ENCODE data around the gene CIDEB.
A peak's percentile ranks its signal among the peaks of the same experiment; 100 is the strongest.
"Not testable (repeated sequence)": the region's sequence is repeated elsewhere in the genome, so short reads cannot be mapped to it uniquely, and the experiment has no call there.

The CIDEB gene

DNA sequence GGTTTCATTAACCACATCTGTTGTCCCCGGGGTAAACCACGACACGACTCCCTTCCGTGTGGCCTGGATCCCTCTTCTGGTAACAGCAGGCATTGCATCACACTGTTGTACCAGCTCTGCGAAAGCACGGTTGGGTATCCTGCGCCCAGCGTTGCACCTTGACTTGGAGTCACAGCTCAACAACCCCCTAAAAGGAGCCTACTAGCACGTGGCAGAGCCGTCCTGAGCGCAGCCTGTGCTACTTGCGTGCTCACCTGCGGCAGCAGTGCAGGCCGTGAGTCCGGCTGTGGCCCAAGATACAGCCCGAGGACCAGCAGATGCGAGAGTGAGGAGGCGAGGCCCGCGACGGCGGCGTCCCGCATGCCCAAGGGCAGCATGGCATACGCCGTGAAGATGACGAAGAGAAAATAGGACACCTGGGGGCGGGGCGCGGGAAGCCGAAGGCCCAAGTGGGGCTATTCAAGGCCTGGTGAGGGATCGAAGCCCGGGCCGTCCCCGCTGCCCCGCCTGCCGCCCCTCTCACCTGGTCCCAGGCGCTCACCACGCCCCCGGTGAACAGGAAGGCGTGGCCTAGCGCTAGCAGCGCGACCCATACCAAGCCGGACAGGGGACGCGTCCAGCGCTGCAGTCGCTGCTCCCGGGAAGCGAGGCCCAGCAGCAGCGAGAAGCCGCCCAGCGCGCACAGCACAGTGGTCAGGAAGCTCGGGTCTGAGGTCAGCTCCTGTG is 24.7 kb upstream of the CIDEB start:
- peak; percentile 87 for DNase-seq (ENCODE audit: low spot score)

- DNase-seq (ENCODE audit: low spot score) = no peak
Observed at GRCh38 chr14:24331731-24332267, 24.0 kb upstream of the CIDEB start.

DNA sequence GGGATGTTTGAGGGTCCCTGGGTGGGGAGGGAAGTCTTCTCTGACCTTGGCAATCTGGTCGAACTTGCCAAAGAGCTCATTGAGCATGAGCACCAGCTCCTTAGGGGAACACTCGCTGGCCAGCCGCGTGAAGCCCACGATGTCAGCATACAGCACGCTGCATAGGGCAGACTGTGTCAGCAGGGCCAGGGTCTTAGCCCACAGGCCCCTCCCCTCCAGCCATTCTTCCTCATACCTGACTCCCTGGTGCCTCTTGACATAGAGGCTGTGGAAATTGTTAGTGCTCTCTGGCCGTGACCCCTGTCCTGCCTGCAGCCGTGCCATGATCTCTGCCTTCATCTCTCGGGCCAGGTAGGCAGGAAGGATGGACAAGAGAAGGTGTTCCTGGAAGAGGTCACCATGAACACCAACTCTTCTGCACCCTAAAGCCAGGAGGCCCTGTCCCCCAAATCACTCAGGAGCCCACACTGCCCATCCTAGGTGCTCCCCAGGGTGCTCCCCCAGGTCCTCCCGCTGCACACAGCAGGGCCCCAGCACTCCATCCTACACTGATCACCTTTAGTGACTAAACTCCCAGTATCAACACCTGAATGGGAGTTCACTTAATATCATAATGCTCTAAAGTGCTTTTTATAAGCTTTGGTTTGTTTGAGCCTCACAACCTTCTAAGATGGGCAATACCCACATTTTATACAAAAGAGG is 23.3 kb upstream of the CIDEB start:
- DNase-seq (ENCODE audit: low spot score) = no peak

DNA sequence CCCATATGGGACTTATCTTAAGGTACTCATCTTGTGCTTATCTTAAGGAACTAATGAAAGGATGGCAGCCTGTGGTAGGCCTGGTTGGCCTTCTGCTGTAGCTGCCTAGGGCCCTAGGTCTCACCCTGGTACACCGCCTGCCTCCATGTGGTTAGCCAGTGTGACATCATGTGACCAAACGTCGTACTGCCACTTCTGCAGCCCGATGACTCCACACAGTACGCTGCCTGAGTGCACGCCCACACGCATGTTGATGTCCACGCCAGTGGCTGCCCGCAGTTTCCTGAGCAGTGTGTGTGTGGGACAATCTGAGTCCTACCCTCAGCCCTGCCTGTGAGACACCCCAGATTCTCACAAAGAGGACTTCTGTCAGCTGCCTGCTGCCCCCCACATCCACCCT is 22.0 kb upstream of the CIDEB start:
- DNase-seq (ENCODE audit: low spot score) = no peak

- no peak for DNase-seq (ENCODE audit: low spot score)
Observed at GRCh38 chr14:24329073-24329663, 21.4 kb upstream of the CIDEB start.

DNA sequence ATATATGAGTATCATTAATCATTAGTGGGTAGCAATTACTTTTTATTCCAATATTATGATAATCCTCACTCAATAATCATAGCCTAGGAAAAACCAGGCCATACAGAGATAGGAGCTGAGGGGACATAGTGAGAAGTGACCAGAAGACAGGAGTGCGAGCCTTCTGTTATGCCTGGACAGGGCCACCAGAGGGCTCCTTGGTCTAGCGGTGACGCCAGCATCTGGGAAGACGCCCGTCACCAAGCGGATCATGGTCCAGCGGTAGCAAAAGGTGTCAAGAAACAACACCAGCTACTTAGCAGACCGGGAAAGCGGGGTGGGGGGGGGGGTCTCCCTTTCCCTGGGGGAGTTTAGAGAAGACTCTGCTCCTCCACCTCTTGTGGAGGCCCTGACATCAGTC is 20.1 kb upstream of the CIDEB start:
- DNase-seq (ENCODE audit: low spot score) = not testable (repeated sequence)

DNA sequence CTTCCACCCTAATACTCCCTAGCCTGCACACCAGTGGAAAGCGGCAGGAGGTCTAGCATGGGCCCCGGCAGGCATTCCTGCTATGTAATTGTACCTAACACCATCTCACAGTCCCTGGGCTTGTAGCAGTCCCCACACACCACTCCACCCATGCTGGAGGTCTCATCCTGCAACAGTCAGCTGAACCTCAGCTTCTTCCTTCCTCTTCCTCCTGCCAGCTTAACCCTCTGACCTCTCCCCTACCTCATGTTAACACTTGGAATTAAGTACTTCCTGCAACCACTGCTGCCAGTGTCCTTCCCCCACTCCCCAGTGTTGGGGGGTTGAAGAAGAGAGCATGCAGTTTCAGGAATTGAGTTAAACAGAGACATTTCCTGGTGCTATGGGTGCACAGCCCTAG is 19.5 kb upstream of the CIDEB start:
- DNase-seq (ENCODE audit: low spot score) = no peak

GRCh38 chr14:24325963-24326362 is 18.2 kb upstream of the CIDEB start:
- no peak for DNase-seq (ENCODE audit: low spot score)

DNA sequence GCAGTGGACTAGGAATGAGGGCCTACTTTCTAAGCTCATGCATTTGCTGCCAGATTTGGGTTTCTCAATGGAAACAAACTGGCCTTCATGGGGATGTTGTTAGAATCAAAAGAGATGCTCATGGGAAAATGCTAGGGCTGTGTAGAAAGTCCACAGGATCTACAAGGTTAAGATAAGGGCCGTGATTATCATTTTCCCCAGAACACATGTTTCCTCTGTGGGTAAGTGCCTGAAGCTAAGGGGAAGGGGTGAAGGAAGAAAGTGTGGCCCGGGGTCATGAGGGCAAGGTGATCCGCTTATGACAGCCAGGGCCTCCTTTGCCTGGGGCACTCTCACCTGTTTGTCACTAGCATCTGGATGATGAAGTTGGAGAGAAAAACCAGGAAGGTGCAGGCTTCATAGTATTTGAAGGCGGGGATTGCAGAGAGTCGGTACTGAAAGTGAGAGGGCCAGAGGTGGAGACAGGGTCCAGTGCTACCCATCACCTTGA is 17.3 kb upstream of the CIDEB start:
- DNase-seq (ENCODE audit: low spot score) = no peak

DNA sequence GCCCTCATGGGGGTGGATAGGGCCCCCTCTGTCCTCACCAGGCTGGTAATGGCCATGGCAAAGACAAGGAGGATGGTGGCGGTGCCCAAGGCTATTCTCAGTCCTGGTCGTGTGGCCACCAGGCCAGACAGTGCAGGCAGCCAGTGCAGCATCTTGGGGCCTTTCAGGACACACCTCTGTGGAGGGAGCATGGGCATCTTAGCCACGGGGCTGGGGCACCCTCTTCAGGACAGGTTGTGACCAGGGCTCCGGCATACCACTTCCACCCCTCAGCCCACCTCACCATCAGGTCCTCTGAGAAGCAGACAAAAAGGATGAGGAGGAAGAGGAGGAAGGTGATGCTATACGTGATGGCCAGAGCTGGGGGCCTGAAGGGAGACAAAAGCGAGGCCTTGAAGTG is 16.2 kb upstream of the CIDEB start:
- no peak for DNase-seq (ENCODE audit: low spot score)

- DNase-seq (ENCODE audit: low spot score) = no peak
Observed at GRCh38 chr14:24323341-24323740, 15.6 kb upstream of the CIDEB start.

GRCh38 chr14:24322672-24323071 is 14.9 kb upstream of the CIDEB start:
- no peak for DNase-seq (ENCODE audit: low spot score)

GRCh38 chr14:24321212-24321975 is 13.6 kb upstream of the CIDEB start:
- no peak for DNase-seq (ENCODE audit: low spot score)

DNA sequence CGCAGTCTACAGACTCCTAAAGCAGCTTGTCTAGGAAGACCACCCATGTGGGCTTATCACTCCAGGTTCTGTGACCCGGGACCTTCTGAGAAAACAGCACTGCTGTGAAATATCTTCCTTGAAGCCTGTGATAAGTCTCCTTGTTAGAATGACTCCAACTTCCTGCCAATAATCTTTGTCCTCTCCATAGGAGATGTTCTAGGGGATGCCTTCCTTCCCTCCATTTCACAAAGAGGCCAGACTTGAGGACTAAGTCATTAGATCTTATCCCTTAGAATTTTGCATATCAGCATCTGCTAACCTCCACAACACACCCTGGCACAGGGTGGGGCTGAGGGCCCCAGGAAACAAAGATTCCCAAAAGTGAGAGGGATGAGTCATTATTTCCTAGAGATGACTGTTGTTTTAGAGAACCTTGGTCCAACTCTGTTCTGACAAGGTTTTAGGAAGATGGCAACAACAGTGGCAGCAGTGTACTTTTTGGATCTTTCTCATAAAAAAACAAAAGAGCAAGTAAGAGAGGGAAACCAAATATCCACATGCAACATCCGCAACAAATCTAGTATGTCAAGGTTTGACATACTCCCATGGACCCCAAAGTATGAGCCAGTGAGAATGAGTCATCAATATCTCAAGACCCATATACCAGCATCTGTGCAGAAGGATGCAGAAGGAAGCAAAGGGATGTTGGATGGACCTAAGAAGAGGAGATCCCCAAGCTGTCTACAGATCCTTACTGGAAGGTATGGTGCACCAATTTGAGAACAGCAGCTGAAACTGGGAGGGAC is 9.6 kb upstream of the CIDEB start:
- peak; percentile 50 for DNase-seq (ENCODE audit: low spot score)

DNA sequence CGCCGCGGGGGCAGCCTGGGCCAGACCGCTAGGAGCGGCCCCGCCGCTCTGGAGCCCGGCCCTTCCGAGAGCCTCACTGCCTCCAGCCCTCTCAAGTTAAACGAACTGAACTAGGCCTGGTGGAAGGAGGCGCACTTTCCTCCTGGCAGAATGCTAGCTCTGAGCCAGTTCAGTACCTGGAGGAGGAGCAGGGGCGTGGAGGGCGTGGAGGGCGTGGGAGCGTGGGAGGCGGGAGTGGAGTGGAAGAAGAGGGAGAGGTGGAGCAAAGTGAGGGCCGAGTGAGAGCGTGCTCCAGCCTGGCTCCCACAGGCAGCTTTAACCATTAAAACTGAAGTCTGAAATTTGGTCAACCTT is 8.8 kb upstream of the CIDEB start:
- DNase-seq (ENCODE audit: low spot score) = no peak

- no peak for DNase-seq (ENCODE audit: low spot score)
Observed at GRCh38 chr14:24315807-24316596, 8.2 kb upstream of the CIDEB start.

DNA sequence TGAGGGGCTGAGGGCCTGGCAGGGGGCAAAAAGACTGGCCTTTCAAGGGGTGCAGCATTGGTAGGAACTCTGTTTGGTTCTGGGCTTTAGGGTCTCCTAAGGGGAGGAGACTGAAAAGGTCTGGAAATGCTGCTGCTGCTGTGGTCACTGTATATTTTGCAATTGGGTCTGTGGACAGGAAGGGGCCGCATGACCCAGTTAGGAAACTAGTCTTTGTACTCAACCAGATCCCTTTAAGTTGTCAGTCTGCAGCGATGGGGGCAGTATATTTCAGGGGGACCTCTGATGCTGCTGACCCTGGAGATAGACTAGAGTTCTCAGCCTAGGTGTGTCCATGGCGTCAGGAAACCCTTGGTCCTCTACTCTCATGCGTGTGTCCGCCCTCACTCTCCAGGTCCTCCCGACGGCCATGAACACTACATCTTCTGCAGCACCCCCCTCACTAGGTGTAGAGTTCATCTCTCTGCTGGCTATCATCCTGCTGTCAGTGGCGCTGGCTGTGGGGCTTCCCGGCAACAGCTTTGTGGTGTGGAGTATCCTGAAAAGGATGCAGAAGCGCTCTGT is 7.5 kb upstream of the CIDEB start:
- DNase-seq (ENCODE audit: low spot score) = no peak

DNA sequence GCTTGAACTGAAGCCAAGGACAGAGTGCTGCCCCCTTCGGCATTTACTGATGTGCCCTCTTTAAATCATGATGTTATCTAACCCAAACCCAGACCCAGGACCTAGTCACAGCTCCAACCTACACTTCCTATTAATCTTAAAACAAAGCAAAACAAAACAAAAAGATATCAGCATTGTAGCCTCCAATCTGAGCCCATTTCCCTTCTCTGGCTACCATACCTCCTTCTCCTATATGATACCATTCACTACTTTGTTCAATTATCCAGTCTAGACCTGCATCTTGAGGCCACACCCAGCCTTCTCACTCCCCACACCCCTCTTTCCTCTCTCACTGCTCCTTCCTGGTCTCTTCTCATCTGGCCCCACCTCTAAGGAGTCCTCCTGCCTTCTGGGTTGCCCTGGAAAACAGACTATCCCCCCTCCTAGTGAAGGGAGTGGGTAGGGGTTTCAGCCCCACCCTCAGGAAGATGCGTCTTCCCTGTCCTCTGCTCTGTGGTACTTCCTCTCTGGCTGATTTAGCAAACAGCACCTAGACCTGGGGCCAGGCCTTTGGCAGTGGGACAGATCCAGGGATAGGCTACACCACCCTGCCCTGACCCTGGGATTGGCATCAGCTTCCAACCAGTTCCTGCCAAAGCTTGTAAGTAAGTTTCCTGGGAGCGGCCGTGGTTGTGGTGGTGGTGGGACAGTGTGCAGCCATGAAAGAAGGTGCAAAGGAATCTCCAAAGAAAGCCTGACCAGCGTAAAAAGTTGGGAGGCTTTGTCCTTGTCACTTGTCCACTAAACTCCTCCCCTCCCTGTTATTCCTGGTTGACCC is 6.8 kb upstream of the CIDEB start:
- DNase-seq (ENCODE audit: low spot score) = no peak

DNA sequence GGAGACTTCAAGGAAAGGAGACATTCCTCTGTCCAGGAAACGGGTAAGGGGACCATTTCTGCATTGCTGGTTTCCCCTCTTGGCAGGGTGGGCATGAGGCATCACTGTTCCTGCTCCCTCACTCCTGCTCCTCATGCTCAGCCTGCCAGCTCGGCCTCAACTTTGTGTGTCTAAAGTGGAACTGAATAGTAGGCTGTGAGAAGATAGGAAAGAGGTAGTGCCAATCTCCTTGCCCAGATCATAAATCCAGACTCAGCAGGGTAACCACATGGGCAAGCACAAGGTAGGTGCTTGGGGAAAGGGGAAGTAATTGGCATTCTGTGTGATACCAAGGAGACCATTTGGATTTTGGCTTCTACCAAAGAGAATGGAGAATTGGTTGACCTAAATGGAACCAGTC is 6.1 kb upstream of the CIDEB start:
- DNase-seq (ENCODE audit: low spot score) = no peak

All from GM03348 (cell line).